WTC11 (cell line): ENCODE results near the gene PXMP2. TPM values are rescaled to one million over a fixed set of nuclear protein-coding genes. Genes with fewer than 3 reads are reported as not detected.

Experiments
- ATAC-seq: fragments of 200-7000 bp; cut with Tn5 transposase; 2 replicates; pipeline ENCODE4 v1.10.0; 2021; ENCODE audit warnings: mild to moderate bottlenecking, moderate library complexity
- CTCF ChIA-PET: fragments of 300-600 bp; sonication (Branson Sonifier 250); formaldehyde crosslinking; loops from one replicate; lab custom pipeline; 2021; ENCODE audit warnings: antibody characterized with exemption; lab: Charles Lee
- POLR2A ChIA-PET: fragments of 350-600 bp; sonication (Branson Sonifier 250); formaldehyde crosslinking; loops from one replicate; lab custom pipeline; 2021; ENCODE audit warnings: antibody characterized with exemption; lab: Charles Lee
- DNase-seq: peaks from one replicate; pipeline ENCODE4 v3.0.0; 2021; ENCODE audit warnings: low spot score
- H3K27ac Mint-ChIP-seq: 2 replicates; pipeline ENCODE4 v1.8.0; 2021; ENCODE audit warnings: mixed read lengths
- H3K27me3 Mint-ChIP-seq: 2 replicates; pipeline ENCODE4 v1.8.0; 2021; ENCODE audit warnings: low read depth, mild to moderate bottlenecking, moderate library complexity, mixed read lengths
- H3K36me3 Mint-ChIP-seq: 2 replicates; pipeline ENCODE4 v1.8.0; 2021; ENCODE audit warnings: mixed read lengths
- H3K4me1 Mint-ChIP-seq: 2 replicates; pipeline ENCODE4 v1.8.0; 2022; ENCODE audit warnings: mixed read lengths
- H3K4me3 Mint-ChIP-seq: 2 replicates; pipeline ENCODE4 v1.8.0; 2021; ENCODE audit warnings: mild to moderate bottlenecking, moderate library complexity, mixed read lengths
- H3K9me3 Mint-ChIP-seq: 2 replicates; pipeline ENCODE4 v1.8.0; 2021; ENCODE audit warnings: mixed read lengths
- ARID4B ChIP-seq: sonication (generic); formaldehyde crosslinking; IDR thresholded peaks from 2 replicates; pipeline ENCODE4 v1.8.0; 2023; ENCODE audit warnings: missing genetic modification reagents, mild to moderate bottlenecking, borderline replicate concordance
- CBFB ChIP-seq: sonication (generic); formaldehyde crosslinking; IDR thresholded peaks from 2 replicates; pipeline ENCODE4 v1.8.1; 2022; ENCODE audit warnings: mild to moderate bottlenecking, low read depth, missing genetic modification reagents
- CTCF ChIP-seq: fragments of 200-600 bp; IDR thresholded peaks from 2 replicates; pipeline ENCODE4 v1.8.0; 2022; ENCODE audit warnings: antibody characterized with exemption
- ESRRA ChIP-seq: sonication (generic); formaldehyde crosslinking; IDR thresholded peaks from 2 replicates; pipeline ENCODE4 v1.8.1; 2022; ENCODE audit warnings: mild to moderate bottlenecking, missing genetic modification reagents, borderline replicate concordance
- FOXP4 ChIP-seq: sonication (generic); formaldehyde crosslinking; IDR thresholded peaks from 2 replicates; pipeline ENCODE4 v1.8.0; 2022; ENCODE audit warnings: mild to moderate bottlenecking, missing genetic modification reagents
- HMGXB4 ChIP-seq: sonication (generic); formaldehyde crosslinking; IDR thresholded peaks from 2 replicates; pipeline ENCODE4 v1.8.1; 2023; ENCODE audit warnings: mild to moderate bottlenecking, moderate library complexity, missing genetic modification reagents
- MLX ChIP-seq: sonication (generic); formaldehyde crosslinking; IDR thresholded peaks from 2 replicates; pipeline ENCODE4 v1.8.1; 2023; ENCODE audit warnings: mild to moderate bottlenecking, missing genetic modification reagents, moderate library complexity
- MYBL2 ChIP-seq: sonication (generic); formaldehyde crosslinking; IDR thresholded peaks from 2 replicates; pipeline ENCODE4 v1.8.1; 2023; ENCODE audit warnings: mild to moderate bottlenecking, moderate library complexity, missing genetic modification reagents
- OVOL2 ChIP-seq: fragments of 250-450 bp; sonication (Bioruptor Pico); IDR thresholded peaks from 2 replicates; pipeline ENCODE4 v1.9.0; 2021; ENCODE audit warnings: mild to moderate bottlenecking, borderline replicate concordance
- PREB ChIP-seq: sonication (generic); formaldehyde crosslinking; IDR thresholded peaks from 2 replicates; pipeline ENCODE4 v1.8.1; 2022; ENCODE audit warnings: mild to moderate bottlenecking, missing genetic modification reagents, moderate library complexity, borderline replicate concordance
- RORB ChIP-seq: fragments of 250-450 bp; sonication (Bioruptor Pico); IDR thresholded peaks from 2 replicates; pipeline ENCODE4 v1.9.0; 2021; ENCODE audit warnings: mild to moderate bottlenecking
- TEAD4 ChIP-seq: sonication (generic); formaldehyde crosslinking; IDR thresholded peaks from 2 replicates; pipeline ENCODE4 v1.8.0; 2022; ENCODE audit warnings: mild to moderate bottlenecking, missing genetic modification reagents
- TP53 ChIP-seq: sonication (generic); formaldehyde crosslinking; IDR thresholded peaks from 2 replicates; pipeline ENCODE4 v1.8.1; 2023; ENCODE audit warnings: mild to moderate bottlenecking, missing genetic modification reagents
- USF2 ChIP-seq: sonication (generic); formaldehyde crosslinking; IDR thresholded peaks from 2 replicates; pipeline ENCODE4 v1.8.1; 2023; ENCODE audit warnings: mild to moderate bottlenecking, missing genetic modification reagents, moderate library complexity
- ZBTB43 ChIP-seq: sonication (generic); formaldehyde crosslinking; IDR thresholded peaks from 2 replicates; pipeline ENCODE4 v1.8.1; 2023; ENCODE audit warnings: mild to moderate bottlenecking, missing genetic modification reagents
- ZNF396 ChIP-seq: fragments of 250-450 bp; sonication (Bioruptor Pico); IDR thresholded peaks from 2 replicates; pipeline ENCODE4 v1.8.0; 2021; ENCODE audit warnings: mild to moderate bottlenecking, moderate library complexity, borderline replicate concordance
- total RNA-seq: library from RNA; stranded (reverse); gene quantifications from 3 replicates; pipeline ENCODE4 v1.2.3, GENCODE V29; 2021

Gene PXMP2
- total RNA-seq, 1 experiment from 2014 or later: 12.6 TPM

- TF ChIP-seq ESRRA (no peak), MLX (CRISPR knock-in tag) (no peak), USF2 (CRISPR knock-in tag) (no peak), ZNF396 (CRISPR knock-in tag) (no peak), ARID4B (CRISPR knock-in tag) (no peak), HMGXB4 (CRISPR knock-in tag) (no peak), TP53 (CRISPR knock-in tag) (no peak), PREB (CRISPR knock-in tag) (no peak), OVOL2 (CRISPR knock-in tag) (no peak), FOXP4 (CRISPR knock-in tag) (no peak)
Observed at GRCh38 chr12:132675757-132676432, 11.5 kb upstream of the PXMP2 start (continued).

GRCh38 chr12:132677492-132677891 lies 9.9 kb upstream of the PXMP2 start:
- ChIA-PET POLR2A (no interaction called here), CTCF (no interaction called here)
- Mint-ChIP-seq H3K4me1 (no peaks in the 10 kb centered on the region), H3K27me3 (no peaks in the 10 kb centered on the region), H3K4me3 (no peak overlapping the region), H3K36me3 (peaks cover 70% of the 10 kb centered on the region), H3K27ac (no peak overlapping the region; the same call in 1 of the 2 replicates), H3K9me3 (no peaks in the 10 kb centered on the region)
- TF ChIP-seq CTCF (no peak), MYBL2 (CRISPR knock-in tag) (no peak), TEAD4 (no peak), RORB (CRISPR knock-in tag) (no peak), CBFB (no peak), ZBTB43 (CRISPR knock-in tag) (no peak)
- ATAC-seq (no peak), DNase-seq (no peak)
